DND-41 (cell line): ENCODE data around the gene UNC45B.
A peak's percentile ranks its signal among the peaks of the same experiment; 100 is the strongest.
"Not testable (repeated sequence)": the region's sequence is repeated elsewhere in the genome, so short reads cannot be mapped to it uniquely, and the experiment has no call there.

Experiments used
- ATAC-seq: fragments of 200-7000 bp; cut with Tn5 transposase; 3 replicates; pipeline ENCODE4 v1.9.1; 2021; ENCODE audit warnings: low read depth; ENCODE audit not compliant: insufficient read depth
- DNase-seq: peaks from one replicate; pipeline ENCODE4 v3.0.0-alpha.2; 2020
- H2AFZ ChIP-seq: 2 replicates; pipeline ENCODE4 v1.6.0; 2012; ENCODE audit warnings: low read depth, low read length
- H3K27ac ChIP-seq: 2 replicates; pipeline ENCODE4 v1.5.1; 2012; ENCODE audit warnings: low read length, inconsistent platforms
- H3K27me3 ChIP-seq: fragments of 200-600 bp; sonication (generic); 2 replicates; pipeline ENCODE4 v1.6.0; 2012; ENCODE audit warnings: low read length, mild to moderate bottlenecking, inconsistent platforms; ENCODE audit not compliant: insufficient read depth, poor library complexity
- H3K36me3 ChIP-seq: 2 replicates; pipeline ENCODE4 v1.5.1; 2012; ENCODE audit warnings: low read length, inconsistent platforms; ENCODE audit not compliant: insufficient read depth
- H3K4me1 ChIP-seq: 2 replicates; pipeline ENCODE4 v1.5.1; 2012; ENCODE audit warnings: mild to moderate bottlenecking, low read length; ENCODE audit not compliant: insufficient read depth
- H3K4me2 ChIP-seq: 2 replicates; pipeline ENCODE4 v1.6.0; 2012; ENCODE audit warnings: mild to moderate bottlenecking, moderate library complexity, low read length, inconsistent platforms; ENCODE audit not compliant: insufficient read depth
- H3K4me3 ChIP-seq, 2 experiments: fragments of 200-600 bp in 1 of 2; shearing (Covaris generic) in 1 of 2; 2 replicates each; pipeline ENCODE4 v1.5.1; 2012 to 2016; ENCODE audit warnings: inconsistent platforms in 2 of 2, low read length in 2 of 2, mild to moderate bottlenecking in 2 of 2, low read depth in 1 of 2, moderate library complexity in 1 of 2
- H3K79me2 ChIP-seq: 2 replicates; pipeline ENCODE4 v1.6.0; 2012; ENCODE audit warnings: low read length, inconsistent platforms; ENCODE audit not compliant: insufficient read depth
- H3K9ac ChIP-seq: 2 replicates; pipeline ENCODE4 v1.6.0; 2012; ENCODE audit warnings: low read depth, mild to moderate bottlenecking, inconsistent platforms, low read length, moderate library complexity
- H3K9me3 ChIP-seq: 2 replicates; pipeline ENCODE4 v1.5.1; 2012; ENCODE audit warnings: low read length, moderate library complexity, mild to moderate bottlenecking, inconsistent platforms; ENCODE audit not compliant: insufficient read depth, severe bottlenecking
- H4K20me1 ChIP-seq: 2 replicates; pipeline ENCODE4 v1.6.0; 2012; ENCODE audit warnings: low read length; ENCODE audit not compliant: insufficient read depth
- CTCF ChIP-seq: IDR thresholded peaks from 2 replicates; pipeline ENCODE4 v1.5.1; 2012; ENCODE audit warnings: borderline replicate concordance, low read length, moderate library complexity, mild to moderate bottlenecking; ENCODE audit not compliant: poor library complexity, severe bottlenecking; ENCODE audit errors: extremely low read depth
- EZH2 ChIP-seq: IDR thresholded peaks from 3 replicates; pipeline ENCODE4 v1.6.1; 2012; ENCODE audit warnings: borderline replicate concordance, low read depth, mild to moderate bottlenecking, moderate library complexity, low read length, inconsistent platforms; ENCODE audit not compliant: severe bottlenecking

Gene UNC45B

GRCh38 chr17:35229638-35230037 lies 82.0 kb downstream of the UNC45B start:
- no peaks in the 10 kb centered on the region for H3K36me3 ChIP-seq
- no peaks in the 10 kb centered on the region for H3K79me2 ChIP-seq
- H3K4me3 ChIP-seq: no peak overlapping the region
- H3K9ac ChIP-seq: no peak overlapping the region
- H3K4me1 ChIP-seq: no peaks in the 10 kb centered on the region
- TF ChIP-seq EZH2: no peak
- no peak for TF ChIP-seq CTCF
- peaks cover 6% of the 10 kb centered on the region for H3K27me3 ChIP-seq
- no peaks in the 10 kb centered on the region for H3K9me3 ChIP-seq
- H3K4me2 ChIP-seq: no peak overlapping the region
- H3K27ac ChIP-seq: no peak overlapping the region
- no peak for DNase-seq
- no peak for ATAC-seq
- no peak overlapping the region for H2AFZ ChIP-seq
- H4K20me1 ChIP-seq: no peaks in the 10 kb centered on the region

GRCh38 chr17:35234315-35234714 lies 86.7 kb downstream of the UNC45B start:
- not testable (repeated sequence) for H3K9me3 ChIP-seq, H4K20me1 ChIP-seq, H3K4me3 ChIP-seq, H3K36me3 ChIP-seq, H3K79me2 ChIP-seq, DNase-seq, H3K9ac ChIP-seq, H3K27me3 ChIP-seq, H3K4me1 ChIP-seq, H3K4me2 ChIP-seq, H2AFZ ChIP-seq, ATAC-seq, H3K27ac ChIP-seq

GRCh38 chr17:35235289-35235688 lies 87.7 kb downstream of the UNC45B start:
- Histone ChIP-seq H3K27ac (no peak overlapping the region), H3K4me3 (no peak overlapping the region), H3K4me2 (no peak overlapping the region), H3K79me2 (no peaks in the 10 kb centered on the region), H3K27me3 (peaks cover 6% of the 10 kb centered on the region), H3K9me3 (no peaks in the 10 kb centered on the region), H2AFZ (no peak overlapping the region), H3K4me1 (peaks cover 4% of the 10 kb centered on the region; the same call in 1 of the 2 replicates), H3K36me3 (no peaks in the 10 kb centered on the region), H3K9ac (no peak overlapping the region), H4K20me1 (no peaks in the 10 kb centered on the region)
- DNase-seq (no peak), ATAC-seq (no peak)
- TF ChIP-seq CTCF (no peak), EZH2 (no peak)

- no peaks in the 10 kb centered on the region for H3K79me2 ChIP-seq
- no peak overlapping the region for H2AFZ ChIP-seq
- H3K36me3 ChIP-seq: no peaks in the 10 kb centered on the region
- H3K4me2 ChIP-seq: no peak overlapping the region
- H3K4me1 ChIP-seq: peaks cover 8% of the 10 kb centered on the region; the same call in 1 of the 2 replicates
- DNase-seq (no peak), ATAC-seq (peak; percentile 58; the same call in 2 of the 3 replicates)
- no peak overlapping the region for H3K4me3 ChIP-seq
- no peaks in the 10 kb centered on the region for H4K20me1 ChIP-seq
- no peaks in the 10 kb centered on the region for H3K9me3 ChIP-seq
- TF ChIP-seq CTCF: no peak
- no peak for TF ChIP-seq EZH2
- H3K27ac ChIP-seq: no peak overlapping the region
- no peak overlapping the region for H3K9ac ChIP-seq
- H3K27me3 ChIP-seq: peaks cover 6% of the 10 kb centered on the region
Measured at GRCh38 chr17:35235917-35236316, 88.3 kb downstream of the UNC45B start.
